ENCODE measurements around the gene ATN1.

The ATN1 gene

DNA sequence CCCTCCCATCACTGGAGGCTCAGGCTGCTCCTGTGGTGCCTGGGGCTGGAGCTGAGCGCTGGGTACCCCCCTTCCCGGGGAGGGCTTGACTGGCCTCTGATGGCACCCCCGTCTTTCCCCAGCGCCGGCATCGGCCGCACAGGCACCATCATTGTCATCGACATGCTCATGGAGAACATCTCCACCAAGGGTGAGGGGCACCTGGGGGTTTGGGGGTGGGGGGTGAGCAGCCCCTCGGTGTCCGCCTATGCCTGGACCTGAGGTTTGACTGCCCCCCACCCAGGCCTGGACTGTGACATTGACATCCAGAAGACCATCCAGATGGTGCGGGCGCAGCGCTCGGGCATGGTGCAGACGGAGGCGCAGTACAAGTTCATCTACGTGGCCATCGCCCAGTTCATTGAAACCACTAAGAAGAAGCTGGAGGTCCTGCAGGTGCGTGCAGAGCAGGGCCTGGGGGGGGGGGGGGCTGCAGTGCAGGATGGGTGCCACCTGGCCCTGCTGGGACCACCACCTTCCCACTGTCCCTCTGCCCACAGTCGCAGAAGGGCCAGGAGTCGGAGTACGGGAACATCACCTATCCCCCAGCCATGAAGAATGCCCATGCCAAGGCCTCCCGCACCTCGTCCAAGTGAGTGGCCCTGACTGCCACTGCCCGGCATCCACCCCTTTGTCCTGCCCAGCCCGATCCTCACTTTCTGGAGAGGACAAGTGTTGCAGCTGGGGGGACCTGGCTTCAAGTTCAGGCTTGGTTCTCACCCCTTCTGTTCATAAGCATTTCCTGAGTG is 32.2 kb downstream of the ATN1 start:
- no peak; the same call in 1 of the 2 replicates for TF ChIP-seq POLR2AphosphoS5 (IDR thresholded peaks at IDR 0.05; ENCODE audit: low read depth)
- TF ChIP-seq GABPA (IDR thresholded peaks at IDR 0.05; ENCODE audit: low read depth) = no peak
- TF ChIP-seq, protein P1, sequence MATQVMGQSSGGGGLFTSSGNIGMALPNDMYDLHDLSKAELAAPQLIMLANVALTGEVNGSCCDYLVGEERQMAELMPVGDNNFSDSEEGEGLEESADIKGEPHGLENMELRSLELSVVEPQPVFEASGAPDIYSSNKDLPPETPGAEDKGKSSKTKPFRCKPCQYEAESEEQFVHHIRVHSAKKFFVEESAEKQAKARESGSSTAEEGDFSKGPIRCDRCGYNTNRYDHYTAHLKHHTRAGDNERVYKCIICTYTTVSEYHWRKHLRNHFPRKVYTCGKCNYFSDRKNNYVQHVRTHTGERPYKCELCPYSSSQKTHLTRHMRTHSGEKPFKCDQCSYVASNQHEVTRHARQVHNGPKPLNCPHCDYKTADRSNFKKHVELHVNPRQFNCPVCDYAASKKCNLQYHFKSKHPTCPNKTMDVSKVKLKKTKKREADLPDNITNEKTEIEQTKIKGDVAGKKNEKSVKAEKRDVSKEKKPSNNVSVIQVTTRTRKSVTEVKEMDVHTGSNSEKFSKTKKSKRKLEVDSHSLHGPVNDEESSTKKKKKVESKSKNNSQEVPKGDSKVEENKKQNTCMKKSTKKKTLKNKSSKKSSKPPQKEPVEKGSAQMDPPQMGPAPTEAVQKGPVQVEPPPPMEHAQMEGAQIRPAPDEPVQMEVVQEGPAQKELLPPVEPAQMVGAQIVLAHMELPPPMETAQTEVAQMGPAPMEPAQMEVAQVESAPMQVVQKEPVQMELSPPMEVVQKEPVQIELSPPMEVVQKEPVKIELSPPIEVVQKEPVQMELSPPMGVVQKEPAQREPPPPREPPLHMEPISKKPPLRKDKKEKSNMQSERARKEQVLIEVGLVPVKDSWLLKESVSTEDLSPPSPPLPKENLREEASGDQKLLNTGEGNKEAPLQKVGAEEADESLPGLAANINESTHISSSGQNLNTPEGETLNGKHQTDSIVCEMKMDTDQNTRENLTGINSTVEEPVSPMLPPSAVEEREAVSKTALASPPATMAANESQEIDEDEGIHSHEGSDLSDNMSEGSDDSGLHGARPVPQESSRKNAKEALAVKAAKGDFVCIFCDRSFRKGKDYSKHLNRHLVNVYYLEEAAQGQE (IDR thresholded peaks at IDR 0.05; ENCODE audit: insufficient replicate concordance, low read depth) = no peak
- no peak for TF ChIP-seq SPI1 (IDR thresholded peaks at IDR 0.05; ENCODE audit: borderline replicate concordance, low read depth)
- TF ChIP-seq, protein P2, sequence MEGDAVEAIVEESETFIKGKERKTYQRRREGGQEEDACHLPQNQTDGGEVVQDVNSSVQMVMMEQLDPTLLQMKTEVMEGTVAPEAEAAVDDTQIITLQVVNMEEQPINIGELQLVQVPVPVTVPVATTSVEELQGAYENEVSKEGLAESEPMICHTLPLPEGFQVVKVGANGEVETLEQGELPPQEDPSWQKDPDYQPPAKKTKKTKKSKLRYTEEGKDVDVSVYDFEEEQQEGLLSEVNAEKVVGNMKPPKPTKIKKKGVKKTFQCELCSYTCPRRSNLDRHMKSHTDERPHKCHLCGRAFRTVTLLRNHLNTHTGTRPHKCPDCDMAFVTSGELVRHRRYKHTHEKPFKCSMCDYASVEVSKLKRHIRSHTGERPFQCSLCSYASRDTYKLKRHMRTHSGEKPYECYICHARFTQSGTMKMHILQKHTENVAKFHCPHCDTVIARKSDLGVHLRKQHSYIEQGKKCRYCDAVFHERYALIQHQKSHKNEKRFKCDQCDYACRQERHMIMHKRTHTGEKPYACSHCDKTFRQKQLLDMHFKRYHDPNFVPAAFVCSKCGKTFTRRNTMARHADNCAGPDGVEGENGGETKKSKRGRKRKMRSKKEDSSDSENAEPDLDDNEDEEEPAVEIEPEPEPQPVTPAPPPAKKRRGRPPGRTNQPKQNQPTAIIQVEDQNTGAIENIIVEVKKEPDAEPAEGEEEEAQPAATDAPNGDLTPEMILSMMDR (IDR thresholded peaks at IDR 0.05; ENCODE audit: insufficient read depth, low read length) = no peak
- H3K4me3 ChIP-seq (replicated peaks; ENCODE audit: insufficient read depth, low read length) = peak overlapping the region; percentile 7
- H3K27me3 ChIP-seq (ENCODE audit: insufficient read depth, poor library complexity, severe bottlenecking) = no peaks in the 10 kb centered on the region
- no peak for DNase-seq (ENCODE audit: low read depth in 1 of 2, low spot score in 1 of 2)
- peak overlapping the region; percentile 99 for H3K27ac ChIP-seq (replicated peaks)

DNA sequence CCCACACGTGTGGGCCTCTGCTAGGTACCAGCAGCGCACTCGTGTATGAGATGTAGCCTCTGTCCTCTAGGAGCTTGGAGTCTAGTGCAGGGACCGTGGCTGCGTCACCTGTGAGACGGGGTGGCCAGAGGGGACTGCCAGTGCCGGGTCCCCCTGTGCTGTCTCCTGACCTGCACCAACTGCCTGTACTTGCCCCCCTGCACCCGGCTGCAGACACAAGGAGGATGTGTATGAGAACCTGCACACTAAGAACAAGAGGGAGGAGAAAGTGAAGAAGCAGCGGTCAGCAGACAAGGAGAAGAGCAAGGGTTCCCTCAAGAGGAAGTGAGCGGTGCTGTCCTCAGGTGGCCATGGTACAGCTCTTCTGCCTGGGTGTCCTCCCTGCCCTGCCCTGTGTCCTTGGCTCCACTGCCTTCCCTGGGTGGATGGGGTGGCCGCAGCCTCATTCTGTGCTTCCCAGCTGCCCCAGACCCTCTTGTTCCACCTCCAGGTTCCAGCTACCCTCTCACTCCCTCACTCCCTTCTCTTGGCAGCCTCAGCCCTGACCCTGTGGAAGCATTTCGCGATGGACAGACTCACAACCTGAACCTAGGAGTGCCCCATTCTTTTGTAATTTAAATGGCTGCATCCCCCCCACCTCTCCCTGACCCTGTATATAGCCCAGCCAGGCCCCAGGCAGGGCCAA is 33.0 kb downstream of the ATN1 start:
- Histone ChIP-seq H3K27me3 (ENCODE audit: insufficient read depth, poor library complexity, severe bottlenecking) (no peaks in the 10 kb centered on the region), H3K4me3 (replicated peaks; ENCODE audit: insufficient read depth, low read length) (no peak overlapping the region), H3K27ac (replicated peaks) (peak overlapping the region; percentile 99)
- TF ChIP-seq SPI1 (IDR thresholded peaks at IDR 0.05; ENCODE audit: borderline replicate concordance, low read depth) (peak; percentile 52; the same call in 1 of the 2 replicates), POLR2AphosphoS5 (IDR thresholded peaks at IDR 0.05; ENCODE audit: low read depth) (no peak; the same call in 1 of the 2 replicates)
- DNase-seq (ENCODE audit: low read depth in 1 of 2, low spot score in 1 of 2) = peak in 1 of 2 experiments; percentile 78

DNA sequence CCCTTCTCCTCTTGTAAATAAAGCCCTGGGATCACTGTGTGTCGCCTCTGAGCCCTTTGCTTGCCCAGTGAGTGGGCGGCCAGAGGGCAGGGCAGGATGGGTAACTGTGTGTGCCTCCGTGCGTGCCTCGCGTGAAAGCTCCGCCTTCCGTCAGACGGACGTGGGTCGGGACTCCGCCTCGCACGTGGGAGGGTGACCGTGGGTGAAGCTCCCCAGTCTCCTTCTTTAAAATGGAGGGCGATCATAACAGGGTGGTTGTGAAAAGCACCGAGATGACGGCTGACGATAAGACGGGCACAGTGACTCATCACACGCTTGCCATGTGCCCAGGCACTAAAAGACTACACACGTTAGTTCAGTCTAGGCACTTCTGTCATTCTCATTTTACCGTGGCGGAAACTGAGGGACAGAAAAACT is 33.5 kb downstream of the ATN1 start:
- TF ChIP-seq POLR2AphosphoS5 (IDR thresholded peaks at IDR 0.05; ENCODE audit: low read depth) = no peak; the same call in 1 of the 2 replicates
- TF ChIP-seq, protein P1 (IDR thresholded peaks at IDR 0.05; ENCODE audit: insufficient replicate concordance, low read depth) = no peak
- no peak for TF ChIP-seq SPI1 (IDR thresholded peaks at IDR 0.05; ENCODE audit: borderline replicate concordance, low read depth)
- no peak for TF ChIP-seq GABPA (IDR thresholded peaks at IDR 0.05; ENCODE audit: low read depth)
- TF ChIP-seq, protein P2 (IDR thresholded peaks at IDR 0.05; ENCODE audit: insufficient read depth, low read length) = no peak
- peak in 1 of 2 experiments; percentile 84 for DNase-seq (ENCODE audit: low read depth in 1 of 2, low spot score in 1 of 2)
- H3K4me3 ChIP-seq (replicated peaks; ENCODE audit: insufficient read depth, low read length) = no peak overlapping the region
- H3K27ac ChIP-seq (replicated peaks) = peak overlapping the region; percentile 99
- no peaks in the 10 kb centered on the region for H3K27me3 ChIP-seq (ENCODE audit: insufficient read depth, poor library complexity, severe bottlenecking)

DNA sequence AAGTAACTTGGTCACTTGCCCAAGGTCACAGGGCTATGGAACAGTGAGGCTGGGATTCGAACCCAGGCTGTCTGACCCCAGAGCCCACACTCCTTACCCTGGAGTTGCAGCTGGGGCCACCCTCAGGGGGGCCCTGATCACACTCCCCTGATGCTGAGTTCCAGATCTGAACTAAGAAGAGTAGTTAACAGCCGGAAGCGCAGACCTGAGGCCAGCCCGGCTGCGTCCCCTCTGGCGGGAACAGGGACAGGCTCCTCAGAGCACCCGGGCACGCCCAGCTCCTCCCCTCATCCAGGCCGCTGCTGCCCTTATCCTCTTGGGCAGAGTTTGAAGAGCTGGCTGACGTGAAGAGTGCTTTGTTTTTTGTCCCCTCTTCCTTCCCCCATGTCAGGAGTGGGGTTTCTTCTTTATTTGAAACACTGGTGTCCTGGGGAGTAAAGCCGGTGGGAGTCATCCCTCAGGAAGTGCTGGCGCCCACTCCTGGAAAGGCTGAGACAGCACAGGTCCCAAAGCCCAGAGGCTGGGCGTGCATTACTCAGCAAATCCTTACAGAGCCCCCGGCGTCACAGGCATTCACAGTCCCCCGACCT is 34.0 kb downstream of the ATN1 start:
- no peak for TF ChIP-seq SPI1 (IDR thresholded peaks at IDR 0.05; ENCODE audit: borderline replicate concordance, low read depth)
- peak; percentile 80 for TF ChIP-seq POLR2AphosphoS5 (IDR thresholded peaks at IDR 0.05; ENCODE audit: low read depth)
- TF ChIP-seq GABPA (IDR thresholded peaks at IDR 0.05; ENCODE audit: low read depth) = peak; percentile 56
- TF ChIP-seq, protein P2 (IDR thresholded peaks at IDR 0.05; ENCODE audit: insufficient read depth, low read length) = peak; percentile 28
- H3K27ac ChIP-seq (replicated peaks) = peak overlapping the region; percentile 99
- peak in 1 of 2 experiments; percentile 86 for DNase-seq (ENCODE audit: low read depth in 1 of 2, low spot score in 1 of 2)
- no peak overlapping the region for H3K4me3 ChIP-seq (replicated peaks; ENCODE audit: insufficient read depth, low read length)
- no peaks in the 10 kb centered on the region for H3K27me3 ChIP-seq (ENCODE audit: insufficient read depth, poor library complexity, severe bottlenecking)
